Umbilical cord (tissue), 2 donors: ENCODE data around the gene ZNF536. TPM values are rescaled to one million over a fixed set of nuclear protein-coding genes. Genes with fewer than 3 reads are reported as not detected.
A peak's percentile ranks its signal among the peaks of the same experiment; 100 is the strongest.
"Not testable (repeated sequence)": the region's sequence is repeated elsewhere in the genome, so short reads cannot be mapped to it uniquely, and the experiment has no call there.

Source experiments
- DNase-seq: peaks from one replicate; pipeline ENCODE4 v3.0.0-alpha.2; 2015; ENCODE audit warnings: low spot score
- total RNA-seq: library from RNA; depleted of rRNA; stranded (reverse); fragments of >200 nt; gene quantifications from one replicate; pipeline ENCODE4 v1.2.3, GENCODE V29; 2014; ENCODE audit warnings: low replicate concordance; ENCODE audit not compliant: insufficient read depth

ZNF536 gene
- total RNA-seq, 1 donor from 2014 or later = 4.6 TPM

GRCh38 chr19:30481823-30482222 is 109.6 kb downstream of the ZNF536 start:
- DNase-seq = no peak

- no peak for DNase-seq
Observed at GRCh38 chr19:30482956-30483355, 110.8 kb downstream of the ZNF536 start.

GRCh38 chr19:30486250-30486649 is 114.1 kb downstream of the ZNF536 start:
- DNase-seq = not testable (repeated sequence)

GRCh38 chr19:30487178-30487577 is 115.0 kb downstream of the ZNF536 start:
- DNase-seq = no peak

GRCh38 chr19:30488191-30488590 is 116.0 kb downstream of the ZNF536 start:
- DNase-seq = no peak

GRCh38 chr19:30490760-30491159 is 118.6 kb downstream of the ZNF536 start:
- no peak for DNase-seq

GRCh38 chr19:30492586-30493270 is 120.5 kb downstream of the ZNF536 start:
- DNase-seq = no peak

GRCh38 chr19:30497034-30497433 is 124.8 kb downstream of the ZNF536 start:
- DNase-seq = no peak

GRCh38 chr19:30498085-30498484 is 125.9 kb downstream of the ZNF536 start:
- DNase-seq = not testable (repeated sequence)

- no peak for DNase-seq
Observed at GRCh38 chr19:30498707-30499106, 126.5 kb downstream of the ZNF536 start.

GRCh38 chr19:30504272-30504671 is 132.1 kb downstream of the ZNF536 start:
- no peak for DNase-seq

- peak; percentile 14 for DNase-seq
Observed at GRCh38 chr19:30512176-30513081, 140.2 kb downstream of the ZNF536 start.

GRCh38 chr19:30513082-30513411 is 140.9 kb downstream of the ZNF536 start:
- DNase-seq = no peak

GRCh38 chr19:30516111-30516510 is 143.9 kb downstream of the ZNF536 start:
- no peak for DNase-seq

- no peak for DNase-seq
Observed at GRCh38 chr19:30516531-30516930, 144.3 kb downstream of the ZNF536 start.

- DNase-seq = no peak
Observed at GRCh38 chr19:30518965-30519606, 146.9 kb downstream of the ZNF536 start.

- DNase-seq = no peak
Observed at GRCh38 chr19:30519607-30520205, 147.5 kb downstream of the ZNF536 start.

GRCh38 chr19:30520735-30521479 is 148.7 kb downstream of the ZNF536 start:
- DNase-seq = no peak

GRCh38 chr19:30521937-30522336 is 149.8 kb downstream of the ZNF536 start:
- DNase-seq = no peak

GRCh38 chr19:30522341-30522740 is 150.2 kb downstream of the ZNF536 start:
- DNase-seq = no peak

GRCh38 chr19:30523791-30524190 is 151.6 kb downstream of the ZNF536 start:
- no peak for DNase-seq
